CD14-positive monocyte (primary cell): ENCODE results near the gene SPANXB1. TPM values are rescaled to one million over a fixed set of nuclear protein-coding genes. Genes with fewer than 3 reads are reported as not detected.

Experiments
- DNase-seq, 3 donors: peaks; one replicate each; pipeline ENCODE4 v3.0.0-alpha.2; 2011 to 2022
- H2AFZ ChIP-seq: 2 replicates; pipeline ENCODE4 v1.6.0; 2012; ENCODE audit warnings: mild to moderate bottlenecking, low read depth, low read length, inconsistent platforms; ENCODE audit not compliant: insufficient read depth, poor library complexity, severe bottlenecking
- H3K27ac ChIP-seq, 2 donors: 1 replicate in 1 of 2; 2 replicates in 1 of 2; pipeline ENCODE4 v1.5.1; 2012 to 2013; ENCODE audit warnings: low read length in 2 of 2, control low read depth in 1 of 2, inconsistent platforms in 1 of 2, low read depth in 1 of 2, mild to moderate bottlenecking in 1 of 2
- H3K27me3 ChIP-seq, 2 donors: one replicate each; pipeline versions ENCODE4 v1.6.0 to v1.6.1; 2011 to 2013; ENCODE audit warnings: low read length in 2 of 2; ENCODE audit not compliant: control insufficient read depth in 2 of 2, insufficient read depth in 2 of 2
- H3K36me3 ChIP-seq, 2 donors: replicated peaks in 1 of 2; 1 replicate in 1 of 2; 2 replicates in 1 of 2; pipeline versions ENCODE4 v1.5.1 to v1.6.1; 2012 to 2013; ENCODE audit warnings: low read length in 2 of 2, control low read depth in 1 of 2, inconsistent platforms in 1 of 2, mild to moderate bottlenecking in 1 of 2; ENCODE audit not compliant: insufficient read depth in 2 of 2, control insufficient read depth in 1 of 2
- H3K4me1 ChIP-seq, 2 donors: 1 replicate in 1 of 2; 2 replicates in 1 of 2; pipeline versions ENCODE4 v1.5.1 to v1.6.1; 2012 to 2013; ENCODE audit warnings: low read length in 2 of 2, control low read depth in 1 of 2, inconsistent platforms in 1 of 2, mild to moderate bottlenecking in 1 of 2, moderate library complexity in 1 of 2; ENCODE audit not compliant: insufficient read depth in 2 of 2, control insufficient read depth in 1 of 2
- H3K4me2 ChIP-seq: replicated peaks from 2 replicates; pipeline ENCODE3; 2012; ENCODE audit warnings: low read length, moderate library complexity, mild to moderate bottlenecking; ENCODE audit not compliant: poor library complexity, severe bottlenecking; ENCODE audit errors: extremely low read depth
- H3K4me3 ChIP-seq, 3 experiments: fragments of 200-600 bp in 1 of 3; sonication (generic) in 1 of 3; replicated peaks in 1 of 3; 1 replicate in 2 of 3; 2 replicates in 1 of 3; pipeline ENCODE4 v1.5.1; 2011 to 2013; ENCODE audit warnings: low read length in 3 of 3, mild to moderate bottlenecking in 3 of 3, control low read depth in 2 of 3, low read depth in 2 of 3, inconsistent platforms in 1 of 3, moderate library complexity in 1 of 3
- H3K79me2 ChIP-seq: 2 replicates; pipeline ENCODE4 v1.6.0; 2012; ENCODE audit warnings: mild to moderate bottlenecking, control low read depth, inconsistent platforms, low read length, moderate library complexity; ENCODE audit not compliant: insufficient read depth
- H3K9ac ChIP-seq: 2 replicates; pipeline ENCODE4 v1.6.0; 2017; ENCODE audit warnings: low read length, mild to moderate bottlenecking; ENCODE audit not compliant: insufficient read depth, poor library complexity, severe bottlenecking
- H3K9me3 ChIP-seq, 2 donors: replicated peaks in 1 of 2; 1 replicate in 1 of 2; 2 replicates in 1 of 2; pipeline versions ENCODE4 v1.5.1 to v1.6.1; 2012 to 2013; ENCODE audit warnings: low read length in 2 of 2, control low read depth in 1 of 2; ENCODE audit not compliant: control insufficient read depth in 1 of 2, insufficient read depth in 1 of 2
- H4K20me1 ChIP-seq: 2 replicates; pipeline ENCODE4 v1.6.0; 2012; ENCODE audit warnings: mild to moderate bottlenecking, low read length, control low read depth, moderate library complexity; ENCODE audit not compliant: insufficient read depth
- H3K27ac Mint-ChIP-seq, 7 donors: one replicate each; pipeline ENCODE4 v1.8.0; 2020; ENCODE audit warnings: mild to moderate bottlenecking in 7 of 7, mixed read lengths in 7 of 7, moderate library complexity in 6 of 7, inconsistent platforms in 2 of 7
- H3K27me3 Mint-ChIP-seq, 3 donors: one replicate each; pipeline ENCODE4 v1.8.0; 2021 to 2022; ENCODE audit warnings: low read depth in 3 of 3, mild to moderate bottlenecking in 3 of 3, mixed read lengths in 3 of 3, moderate library complexity in 3 of 3, inconsistent platforms in 1 of 3
- H3K36me3 Mint-ChIP-seq, 2 donors: one replicate each; pipeline ENCODE4 v1.8.0; 2020; ENCODE audit warnings: mixed read lengths in 2 of 2, inconsistent platforms in 1 of 2, mild to moderate bottlenecking in 1 of 2
- H3K4me1 Mint-ChIP-seq: one replicate; pipeline ENCODE4 v1.8.0; 2020; ENCODE audit warnings: mild to moderate bottlenecking, mixed read lengths
- H3K4me3 Mint-ChIP-seq, 2 donors: one replicate each; pipeline ENCODE4 v1.8.0; 2020; ENCODE audit warnings: mild to moderate bottlenecking in 2 of 2, mixed read lengths in 2 of 2, moderate library complexity in 1 of 2
- H3K9me3 Mint-ChIP-seq, 7 donors: one replicate each; pipeline ENCODE4 v1.8.0; 2020 to 2022; ENCODE audit warnings: mixed read lengths in 7 of 7, mild to moderate bottlenecking in 6 of 7, moderate library complexity in 6 of 7, inconsistent platforms in 2 of 7
- WGBS: methylation state at CpG from one replicate; pipeline ENCODE4 v1.1.5; 2013; ENCODE audit warnings: missing lambda C conversion rate; ENCODE audit not compliant: insufficient coverage; 5-methylcytosine and 5-hydroxymethylcytosine counted together
- intact Hi-C, 2 donors: fragments of 100-400 bp; cut with micrococcal nuclease; formaldehyde crosslinking; loops; one replicate each; pipeline versions ENCODE4 v1.15.0 to v1.15.1; 2023
- polyA plus RNA-seq, 3 donors: library from polyadenylated mRNA; depleted of rRNA in 1 of 3; unstranded in 2 of 3; stranded (reverse) in 1 of 3; fragments of 300-500 nt in 2 of 3; fragments of >200 nt in 1 of 3; fragmentation: Illumina TruSeq in 2 of 3; gene quantifications; 1 replicate in 2 of 3; 2 replicates in 1 of 3; pipeline ENCODE4 v1.2.3, GENCODE V29; 2012 to 2021
- TF ChIP-seq, protein P1 (sequence below): fragments of 200-600 bp; IDR thresholded peaks from one replicate; pipeline ENCODE4 v1.8.0; 2022; ENCODE audit warnings: antibody characterized with exemption, mild to moderate bottlenecking

SPANXB1 gene
- polyA plus RNA-seq, 3 donors: not detected

DNA sequence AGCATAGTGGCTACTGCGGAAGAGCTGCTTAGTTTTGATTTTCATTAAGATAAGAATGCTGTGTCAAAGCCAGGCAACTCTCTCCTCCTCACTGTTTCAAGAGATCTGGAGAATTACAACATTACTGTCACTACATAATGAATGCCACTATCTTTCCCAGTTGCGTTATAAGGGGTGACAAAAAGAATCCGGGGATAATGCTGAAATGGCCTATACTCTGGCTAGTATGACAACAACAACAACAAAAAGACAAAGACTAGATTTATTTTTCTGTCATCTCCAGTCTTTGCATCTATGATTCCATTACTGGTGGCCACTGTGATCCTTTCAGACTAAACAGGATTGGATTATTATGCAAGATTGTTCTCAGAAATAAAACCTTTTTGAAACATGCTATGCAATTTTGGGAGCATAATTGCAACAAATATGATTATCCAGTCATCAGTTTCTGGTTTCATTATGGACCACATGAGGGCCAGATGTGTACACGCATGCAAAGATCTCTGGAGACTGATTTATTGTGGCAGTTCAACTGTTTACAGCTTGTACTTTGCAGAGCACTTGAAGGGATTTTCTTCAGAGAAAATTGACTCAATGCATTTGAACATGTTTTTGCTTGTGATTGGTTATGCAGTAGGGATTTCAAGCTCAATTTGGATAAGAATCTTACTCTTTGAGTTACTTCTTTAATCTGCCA, 31.1 kb upstream of the SPANXB1 start:
- H3K79me2 ChIP-seq: no peaks in the 10 kb centered on the region
- H3K9me3 Mint-ChIP-seq: peaks cover 0 to 4% (median 0%) of the 10 kb centered on the region in 7 donors
- TF ChIP-seq, protein P1, sequence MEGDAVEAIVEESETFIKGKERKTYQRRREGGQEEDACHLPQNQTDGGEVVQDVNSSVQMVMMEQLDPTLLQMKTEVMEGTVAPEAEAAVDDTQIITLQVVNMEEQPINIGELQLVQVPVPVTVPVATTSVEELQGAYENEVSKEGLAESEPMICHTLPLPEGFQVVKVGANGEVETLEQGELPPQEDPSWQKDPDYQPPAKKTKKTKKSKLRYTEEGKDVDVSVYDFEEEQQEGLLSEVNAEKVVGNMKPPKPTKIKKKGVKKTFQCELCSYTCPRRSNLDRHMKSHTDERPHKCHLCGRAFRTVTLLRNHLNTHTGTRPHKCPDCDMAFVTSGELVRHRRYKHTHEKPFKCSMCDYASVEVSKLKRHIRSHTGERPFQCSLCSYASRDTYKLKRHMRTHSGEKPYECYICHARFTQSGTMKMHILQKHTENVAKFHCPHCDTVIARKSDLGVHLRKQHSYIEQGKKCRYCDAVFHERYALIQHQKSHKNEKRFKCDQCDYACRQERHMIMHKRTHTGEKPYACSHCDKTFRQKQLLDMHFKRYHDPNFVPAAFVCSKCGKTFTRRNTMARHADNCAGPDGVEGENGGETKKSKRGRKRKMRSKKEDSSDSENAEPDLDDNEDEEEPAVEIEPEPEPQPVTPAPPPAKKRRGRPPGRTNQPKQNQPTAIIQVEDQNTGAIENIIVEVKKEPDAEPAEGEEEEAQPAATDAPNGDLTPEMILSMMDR: no peak
- no peak overlapping the region for H3K4me2 ChIP-seq
- H3K9me3 ChIP-seq: no peaks in the 10 kb centered on the region
- no peaks in the 10 kb centered on the region for H4K20me1 ChIP-seq
- intact Hi-C loops: no loop called here
- H2AFZ ChIP-seq: no peak overlapping the region
- H3K27ac ChIP-seq: no peak overlapping the region
- no peak overlapping the region for H3K9ac ChIP-seq
- no peak overlapping the region for H3K4me3 ChIP-seq
- H3K27me3 ChIP-seq: no peaks in the 10 kb centered on the region
- no CpG with 5 or more reads among the region's 4 CpGs for WGBS
- no peaks in the 10 kb centered on the region for H3K4me1 ChIP-seq
- H3K4me3 Mint-ChIP-seq: no peak overlapping the region
- H3K27me3 Mint-ChIP-seq: no peaks in the 10 kb centered on the region
- DNase-seq: no peak
- H3K36me3 Mint-ChIP-seq: no peaks in the 10 kb centered on the region
- no peaks in the 10 kb centered on the region for H3K36me3 ChIP-seq
- no peak overlapping the region for H3K27ac Mint-ChIP-seq
- no peaks in the 10 kb centered on the region for H3K4me1 Mint-ChIP-seq

DNA sequence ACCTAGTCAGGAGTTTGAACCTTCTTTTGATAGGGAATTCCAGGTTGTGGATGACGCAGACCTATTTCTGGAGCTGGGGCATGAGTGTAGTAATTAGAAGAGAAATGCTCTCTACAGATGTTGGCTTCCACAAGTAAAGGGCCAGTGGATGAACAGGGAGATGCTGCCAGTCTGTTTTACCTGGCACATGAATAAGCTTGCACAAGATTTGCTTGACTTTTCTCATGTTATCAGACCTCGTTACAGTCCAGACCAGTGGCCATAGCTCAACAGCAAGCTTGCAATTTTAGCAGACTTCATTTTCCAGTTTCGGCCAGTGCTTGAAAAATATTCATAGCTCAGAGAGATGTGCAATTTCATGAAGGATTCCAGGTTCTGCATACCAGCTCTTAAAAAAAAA, 26.9 kb upstream of the SPANXB1 start:
- no peaks in the 10 kb centered on the region for H3K4me1 Mint-ChIP-seq
- no peak overlapping the region for H3K9ac ChIP-seq
- H3K36me3 Mint-ChIP-seq: no peaks in the 10 kb centered on the region
- no peaks in the 10 kb centered on the region for H3K36me3 ChIP-seq
- H2AFZ ChIP-seq: no peak overlapping the region
- no peak overlapping the region for H3K4me3 Mint-ChIP-seq
- no peak overlapping the region for H3K27ac Mint-ChIP-seq
- H3K27ac ChIP-seq: no peak overlapping the region
- WGBS: 73% methylated on average over 3 of the region's 3 CpGs
- H3K9me3 ChIP-seq: no peaks in the 10 kb centered on the region
- no peaks in the 10 kb centered on the region for H3K79me2 ChIP-seq
- H3K9me3 Mint-ChIP-seq: peaks cover 0 to 5% (median 0%) of the 10 kb centered on the region in 7 donors
- no peaks in the 10 kb centered on the region for H4K20me1 ChIP-seq
- H3K27me3 ChIP-seq: no peaks in the 10 kb centered on the region
- H3K4me2 ChIP-seq: no peak overlapping the region
- intact Hi-C loops: no loop called here
- H3K4me3 ChIP-seq: no peak overlapping the region
- TF ChIP-seq, protein P1: no peak
- no peak for DNase-seq
- H3K4me1 ChIP-seq: no peaks in the 10 kb centered on the region
- H3K27me3 Mint-ChIP-seq: no peaks in the 10 kb centered on the region
